Tibial nerve (tissue), 4 donors: ENCODE measurements around the gene RTP1. TPM values are rescaled to one million over a fixed set of nuclear protein-coding genes. Genes with fewer than 3 reads are reported as not detected.

Experiments used
- DNase-seq, 2 donors: peaks; one replicate each; pipeline ENCODE4 v3.0.0-alpha.2; 2019; ENCODE audit warnings: low spot score in 2 of 2
- H3K27ac ChIP-seq, 4 donors: fragments of 200-600 bp; sonication (generic) in 3 of 4; one replicate each; pipeline ENCODE4 v1.5.1; 2017 to 2019; ENCODE audit warnings: mild to moderate bottlenecking in 1 of 4
- H3K27me3 ChIP-seq, 2 donors: fragments of 200-600 bp; sonication (generic) in 1 of 2; one replicate each; pipeline versions ENCODE4 v1.5.1 to v1.6.0; 2017 to 2019
- H3K36me3 ChIP-seq, 3 donors: fragments of 200-600 bp; sonication (generic); one replicate each; pipeline ENCODE4 v1.5.1; 2018 to 2019
- H3K4me1 ChIP-seq, 4 donors: fragments of 200-600 bp; sonication (generic) in 3 of 4; one replicate each; pipeline ENCODE4 v1.5.1; 2017 to 2019
- H3K4me3 ChIP-seq, 4 donors: fragments of 200-600 bp; sonication (generic) in 3 of 4; one replicate each; pipeline ENCODE4 v1.5.1; 2017 to 2019; ENCODE audit warnings: mild to moderate bottlenecking in 1 of 4, moderate library complexity in 1 of 4
- H3K9me3 ChIP-seq, 4 donors: fragments of 200-600 bp; sonication (generic) in 3 of 4; one replicate each; pipeline ENCODE4 v1.5.1; 2017 to 2019
- EP300 ChIP-seq, 2 donors: sonication (generic); formaldehyde crosslinking; IDR thresholded peaks; one replicate each; pipeline ENCODE4 v1.6.1; 2017; ENCODE audit warnings: antibody characterized with exemption in 2 of 2, mild to moderate bottlenecking in 1 of 2
- POLR2A ChIP-seq, 2 donors: fragments of 450-650 bp; IDR thresholded peaks; one replicate each; pipeline ENCODE4 v1.6.1; 2017; ENCODE audit warnings: antibody characterized with exemption in 2 of 2, mild to moderate bottlenecking in 2 of 2, moderate library complexity in 2 of 2
- WGBS, 2 donors: methylation state at CpG; one replicate each; pipeline ENCODE4 v1.1.5; 2018; 5-methylcytosine and 5-hydroxymethylcytosine counted together
- total RNA-seq, 4 donors: library from RNA; depleted of rRNA; stranded (reverse); fragments of >200 nt; gene quantifications; one replicate each; pipeline ENCODE4 v1.1.0, GENCODE V29; 2016
- TF ChIP-seq, protein P1 (sequence below), 5 experiments: fragments of 200-600 bp in 3 of 5; fragments of 450-650 bp in 2 of 5; sonication (generic) in 3 of 5; IDR thresholded peaks; one replicate each; pipeline ENCODE4 v1.5.1; 2016 to 2019; ENCODE audit warnings: antibody characterized with exemption in 5 of 5, mild to moderate bottlenecking in 3 of 5, moderate library complexity in 2 of 5

RTP1 gene, protein sequence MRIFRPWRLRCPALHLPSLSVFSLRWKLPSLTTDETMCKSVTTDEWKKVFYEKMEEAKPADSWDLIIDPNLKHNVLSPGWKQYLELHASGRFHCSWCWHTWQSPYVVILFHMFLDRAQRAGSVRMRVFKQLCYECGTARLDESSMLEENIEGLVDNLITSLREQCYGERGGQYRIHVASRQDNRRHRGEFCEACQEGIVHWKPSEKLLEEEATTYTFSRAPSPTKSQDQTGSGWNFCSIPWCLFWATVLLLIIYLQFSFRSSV
- not detected for total RNA-seq

DNA sequence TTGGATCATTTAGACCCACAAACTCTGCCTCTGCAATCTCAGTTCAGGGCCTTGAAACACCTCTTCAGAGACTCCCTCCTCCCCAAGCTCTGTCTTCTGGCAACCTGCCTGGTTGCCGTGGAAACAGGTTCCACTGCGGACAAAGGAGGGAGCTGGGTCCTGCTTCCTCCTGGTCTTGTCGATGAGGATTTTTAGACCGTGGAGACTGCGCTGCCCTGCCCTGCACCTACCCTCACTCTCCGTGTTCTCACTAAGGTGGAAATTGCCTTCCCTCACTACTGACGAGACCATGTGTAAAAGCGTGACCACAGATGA, at the start of gene RTP1:
Gene RTP1 (plus strand): TSS at position 152 of the 315 bp plus-strand sequence. CDS start 30 bp downstream, at position 182.
- no peak for DNase-seq
- no peak within 1 kb of the TSS for H3K4me3 ChIP-seq
- 59 to 70% methylated on average over 8 of the region's 8 CpGs for WGBS, 2 donors
- H3K27ac ChIP-seq, result no peak within 1 kb of the TSS
- H3K36me3 ChIP-seq, result no peaks in the 10 kb centered on the region
- no peak for TF ChIP-seq EP300 (IDR thresholded peaks at IDR 0.05)
- TF ChIP-seq, protein P1, sequence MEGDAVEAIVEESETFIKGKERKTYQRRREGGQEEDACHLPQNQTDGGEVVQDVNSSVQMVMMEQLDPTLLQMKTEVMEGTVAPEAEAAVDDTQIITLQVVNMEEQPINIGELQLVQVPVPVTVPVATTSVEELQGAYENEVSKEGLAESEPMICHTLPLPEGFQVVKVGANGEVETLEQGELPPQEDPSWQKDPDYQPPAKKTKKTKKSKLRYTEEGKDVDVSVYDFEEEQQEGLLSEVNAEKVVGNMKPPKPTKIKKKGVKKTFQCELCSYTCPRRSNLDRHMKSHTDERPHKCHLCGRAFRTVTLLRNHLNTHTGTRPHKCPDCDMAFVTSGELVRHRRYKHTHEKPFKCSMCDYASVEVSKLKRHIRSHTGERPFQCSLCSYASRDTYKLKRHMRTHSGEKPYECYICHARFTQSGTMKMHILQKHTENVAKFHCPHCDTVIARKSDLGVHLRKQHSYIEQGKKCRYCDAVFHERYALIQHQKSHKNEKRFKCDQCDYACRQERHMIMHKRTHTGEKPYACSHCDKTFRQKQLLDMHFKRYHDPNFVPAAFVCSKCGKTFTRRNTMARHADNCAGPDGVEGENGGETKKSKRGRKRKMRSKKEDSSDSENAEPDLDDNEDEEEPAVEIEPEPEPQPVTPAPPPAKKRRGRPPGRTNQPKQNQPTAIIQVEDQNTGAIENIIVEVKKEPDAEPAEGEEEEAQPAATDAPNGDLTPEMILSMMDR (IDR thresholded peaks at IDR 0.05), result no peak
- TF ChIP-seq POLR2A (IDR thresholded peaks at IDR 0.05), result no peak
- H3K9me3 ChIP-seq, result no peaks in the 10 kb centered on the region
- peaks cover 0 to 10% (median 0%) of the 10 kb centered on the region in 4 donors for H3K4me1 ChIP-seq
- no peaks in the 10 kb centered on the region for H3K27me3 ChIP-seq

DNA sequence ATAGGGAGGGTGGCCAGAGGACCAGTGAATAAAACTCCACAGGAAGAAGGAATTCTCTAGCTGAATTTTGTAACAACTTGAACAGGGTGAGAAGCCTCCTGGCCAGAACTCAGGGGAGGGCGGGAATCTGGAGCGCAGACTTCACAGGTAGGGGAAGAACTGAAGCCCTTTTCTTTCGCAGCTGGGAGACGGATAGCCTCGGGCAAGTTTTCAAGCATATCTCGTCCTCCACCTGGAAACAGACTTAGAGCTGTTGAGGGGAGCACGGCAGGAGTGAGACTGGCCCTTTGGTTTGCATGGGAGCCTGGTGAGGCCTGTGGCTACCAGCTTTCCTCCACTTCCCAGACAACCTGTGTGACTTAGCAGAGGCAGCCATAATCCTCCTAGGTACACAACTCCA, 47.1 kb upstream of the RTP1 start:
- Histone ChIP-seq H3K27ac (no peak overlapping the region), H3K27me3 (no peaks in the 10 kb centered on the region), H3K4me3 (no peak overlapping the region), H3K36me3 (no peaks in the 10 kb centered on the region), H3K9me3 (no peaks in the 10 kb centered on the region), H3K4me1 (no peaks in the 10 kb centered on the region)
- 93 to 97% methylated on average over 7 of the region's 7 CpGs for WGBS, 2 donors
- no peak for DNase-seq
- TF ChIP-seq EP300 (IDR thresholded peaks at IDR 0.05) (no peak), POLR2A (IDR thresholded peaks at IDR 0.05) (no peak)
- TF ChIP-seq, protein P1 (IDR thresholded peaks at IDR 0.05), result no peak

GRCh38 chr3:187150599-187150998, 46.7 kb upstream of the RTP1 start:
- WGBS, 2 donors, result 64 to 81% methylated on average over 2 of the region's 2 CpGs

GRCh38 chr3:187161556-187161955, 35.7 kb upstream of the RTP1 start:
- no peak for DNase-seq
- H3K4me1 ChIP-seq, result peaks cover 0 to 6% (median 0%) of the 10 kb centered on the region in 4 donors
- H3K27me3 ChIP-seq, result no peaks in the 10 kb centered on the region
- no peak overlapping the region for H3K27ac ChIP-seq
- TF ChIP-seq EP300 (IDR thresholded peaks at IDR 0.05) (no peak), POLR2A (IDR thresholded peaks at IDR 0.05) (no peak)
- TF ChIP-seq, protein P1 (IDR thresholded peaks at IDR 0.05), result no peak
- H3K9me3 ChIP-seq, result peaks cover 0 to 20% (median 0%) of the 10 kb centered on the region in 4 donors
- no peak overlapping the region for H3K4me3 ChIP-seq
- no peaks in the 10 kb centered on the region for H3K36me3 ChIP-seq

More at GRCh38 chr3:187150599-187150998, 46.7 kb upstream of the RTP1 start:
- Histone ChIP-seq H3K27me3 (no peaks in the 10 kb centered on the region), H3K27ac (no peak overlapping the region), H3K9me3 (no peaks in the 10 kb centered on the region), H3K4me3 (no peak overlapping the region), H3K36me3 (no peaks in the 10 kb centered on the region), H3K4me1 (no peaks in the 10 kb centered on the region)
- TF ChIP-seq EP300 (IDR thresholded peaks at IDR 0.05), result no peak
- TF ChIP-seq, protein P1 (IDR thresholded peaks at IDR 0.05), result peak in 1 of 5 experiments; percentile 36
- no peak for TF ChIP-seq POLR2A (IDR thresholded peaks at IDR 0.05)
- no peak for DNase-seq

GRCh38 chr3:187162265-187162953, 34.9 kb upstream of the RTP1 start:
- Histone ChIP-seq H3K27ac (no peak overlapping the region), H3K9me3 (peaks cover 0 to 20% (median 0%) of the 10 kb centered on the region in 4 donors), H3K4me1 (peaks cover 0 to 6% (median 0%) of the 10 kb centered on the region in 4 donors), H3K27me3 (no peaks in the 10 kb centered on the region), H3K4me3 (no peak overlapping the region), H3K36me3 (no peaks in the 10 kb centered on the region)
- no peak for DNase-seq
- TF ChIP-seq, protein P1 (IDR thresholded peaks at IDR 0.05), result no peak
- no peak for TF ChIP-seq EP300 (IDR thresholded peaks at IDR 0.05)
- no peak for TF ChIP-seq POLR2A (IDR thresholded peaks at IDR 0.05)
- 58 to 66% methylated on average over 6 of the region's 6 CpGs for WGBS, 2 donors
